GM13977 (cell line): ENCODE measurements around the gene NFXL1.
A peak's percentile ranks its signal among the peaks of the same experiment; 100 is the strongest.

Source experiments
- DNase-seq: peaks from one replicate; pipeline ENCODE4 v3.0.0; 2012; ENCODE audit warnings: low spot score
- in situ Hi-C: fragments of 300-500 bp; cut with MboI; formaldehyde crosslinking; loops from one replicate; pipeline ENCODE4 v1.12.0; 2022; ENCODE audit warnings: low sequenced_read_pairs, low pct_unique_long_range_greater_than_20kb, mixed read lengths, inconsistent platforms; ENCODE audit not compliant: unreplicated experiment
- TF ChIP-seq, protein P1 (sequence below): IDR thresholded peaks from 2 replicates; pipeline ENCODE4 v1.5.1; 2012; ENCODE audit warnings: mild to moderate bottlenecking, control low read depth; ENCODE audit not compliant: insufficient read depth; ENCODE audit errors: extremely low read depth, missing control alignments

Gene NFXL1

DNA sequence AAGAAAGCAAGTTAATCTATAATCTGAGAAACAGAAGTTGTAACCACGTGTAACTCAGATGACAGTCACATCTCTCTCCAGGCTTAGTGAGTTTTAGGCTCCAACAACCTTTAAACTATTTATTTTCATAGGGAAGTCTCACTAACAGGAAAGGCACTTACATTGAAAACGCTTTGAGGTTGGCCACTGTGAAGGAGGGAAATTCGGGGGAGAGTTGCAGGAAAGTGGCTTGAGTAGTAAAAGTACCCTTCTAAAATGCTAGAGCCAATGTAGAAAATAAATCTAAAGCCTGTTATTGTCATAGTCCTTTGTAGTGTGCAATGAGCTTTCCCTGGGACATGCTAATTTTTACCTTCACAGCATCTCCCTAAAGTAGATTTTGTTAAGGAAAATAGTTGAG lies 995 bp upstream of the NFXL1 start:
- no peak for DNase-seq
- TF ChIP-seq, protein P1, sequence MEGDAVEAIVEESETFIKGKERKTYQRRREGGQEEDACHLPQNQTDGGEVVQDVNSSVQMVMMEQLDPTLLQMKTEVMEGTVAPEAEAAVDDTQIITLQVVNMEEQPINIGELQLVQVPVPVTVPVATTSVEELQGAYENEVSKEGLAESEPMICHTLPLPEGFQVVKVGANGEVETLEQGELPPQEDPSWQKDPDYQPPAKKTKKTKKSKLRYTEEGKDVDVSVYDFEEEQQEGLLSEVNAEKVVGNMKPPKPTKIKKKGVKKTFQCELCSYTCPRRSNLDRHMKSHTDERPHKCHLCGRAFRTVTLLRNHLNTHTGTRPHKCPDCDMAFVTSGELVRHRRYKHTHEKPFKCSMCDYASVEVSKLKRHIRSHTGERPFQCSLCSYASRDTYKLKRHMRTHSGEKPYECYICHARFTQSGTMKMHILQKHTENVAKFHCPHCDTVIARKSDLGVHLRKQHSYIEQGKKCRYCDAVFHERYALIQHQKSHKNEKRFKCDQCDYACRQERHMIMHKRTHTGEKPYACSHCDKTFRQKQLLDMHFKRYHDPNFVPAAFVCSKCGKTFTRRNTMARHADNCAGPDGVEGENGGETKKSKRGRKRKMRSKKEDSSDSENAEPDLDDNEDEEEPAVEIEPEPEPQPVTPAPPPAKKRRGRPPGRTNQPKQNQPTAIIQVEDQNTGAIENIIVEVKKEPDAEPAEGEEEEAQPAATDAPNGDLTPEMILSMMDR, result no peak
- in situ Hi-C loops, result no loop called here

DNA sequence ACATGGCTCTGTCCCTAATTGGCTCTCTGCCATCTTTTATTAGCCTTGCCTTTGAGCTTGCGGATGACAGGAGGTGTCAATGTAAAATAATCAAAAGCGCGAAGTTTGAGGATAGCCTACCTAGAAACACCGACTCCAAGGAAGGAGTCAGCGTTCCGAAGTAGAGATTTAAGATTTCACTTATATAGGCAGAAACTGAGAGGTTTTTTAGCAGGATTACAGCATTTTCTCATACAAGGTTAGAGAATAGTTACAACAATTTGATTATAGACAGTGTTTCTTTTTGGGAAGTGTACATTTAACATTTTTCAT lies 499 bp upstream of the NFXL1 start:
- TF ChIP-seq, protein P1, result no peak
- in situ Hi-C loops, result no loop called here
- DNase-seq, result no peak

- DNase-seq, result peak; percentile 22
- in situ Hi-C loops, result no loop called here
- TF ChIP-seq, protein P1, result no peak
These were observed 543 bp downstream of the NFXL1 start for GRCh38 chr4:47913861-47914219.

DNA sequence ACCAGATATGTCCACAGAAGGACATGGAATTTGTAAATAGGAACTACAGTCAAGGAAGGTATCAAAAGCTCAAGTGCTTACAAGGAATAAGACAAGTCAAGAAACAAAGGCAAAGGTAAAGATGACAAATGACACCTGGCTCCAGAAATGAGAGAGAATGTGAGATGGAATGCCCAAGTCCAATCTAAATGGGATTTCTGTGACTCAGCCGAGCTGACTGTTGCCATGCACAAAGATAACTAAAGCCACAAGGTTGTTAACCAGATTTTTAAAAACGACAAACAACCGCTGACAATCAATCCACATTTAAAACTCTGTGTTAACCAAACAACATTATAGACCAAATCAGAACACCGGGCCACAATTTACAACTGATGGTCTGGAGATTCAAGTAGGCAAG lies 1.1 kb downstream of the NFXL1 start:
- in situ Hi-C loops, result no loop called here
- no peak for DNase-seq
- TF ChIP-seq, protein P1, result no peak

DNA sequence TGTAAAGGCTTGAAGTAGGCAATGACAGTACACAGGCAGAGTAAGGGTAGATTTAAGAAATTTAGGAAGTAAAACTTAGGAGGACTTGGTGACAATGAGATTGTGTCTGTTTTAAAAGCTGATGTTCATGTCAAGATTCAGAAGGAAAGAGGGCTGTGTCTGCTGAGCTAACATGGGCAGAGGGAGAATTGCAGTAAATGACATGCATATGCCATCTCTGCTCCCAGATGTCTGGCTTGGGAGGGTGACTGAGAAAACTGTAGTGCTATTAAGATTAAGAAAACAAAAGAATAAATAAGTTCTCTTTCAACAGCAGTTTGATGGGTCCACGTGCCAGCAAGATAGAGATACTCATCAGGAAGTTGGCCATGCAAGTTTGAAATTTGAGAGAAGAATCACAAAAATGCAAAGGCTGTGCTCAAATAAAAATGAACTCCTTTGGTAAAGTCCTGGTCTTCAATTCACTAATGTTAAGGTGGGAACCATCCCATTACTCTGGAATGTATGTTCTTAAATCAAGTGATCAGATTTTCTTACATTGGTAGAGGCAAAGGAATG lies 7.2 kb downstream of the NFXL1 start:
- DNase-seq, result no peak
- in situ Hi-C loops, result no loop called here
- TF ChIP-seq, protein P1, result no peak

DNA sequence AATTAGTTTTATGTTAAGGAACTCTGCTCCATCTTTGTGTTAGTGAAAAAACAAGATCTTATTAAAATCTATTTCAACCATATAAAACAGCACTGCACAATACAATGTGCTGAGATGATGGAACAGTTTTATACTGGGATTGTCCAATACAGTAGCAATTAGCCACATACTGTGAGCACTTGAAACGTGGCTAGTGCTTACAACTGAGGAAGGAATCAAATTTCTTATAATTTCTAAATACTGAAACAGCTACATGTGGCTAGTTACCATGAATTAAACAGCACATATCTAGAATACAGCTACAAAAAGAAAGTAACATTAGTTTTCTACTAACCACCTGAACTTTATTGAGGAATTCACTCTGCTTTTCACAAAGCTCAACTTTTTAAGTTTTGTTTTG lies 14.7 kb downstream of the NFXL1 start:
- TF ChIP-seq, protein P1, result no peak
- in situ Hi-C loops, result no loop called here
- DNase-seq, result no peak

DNA sequence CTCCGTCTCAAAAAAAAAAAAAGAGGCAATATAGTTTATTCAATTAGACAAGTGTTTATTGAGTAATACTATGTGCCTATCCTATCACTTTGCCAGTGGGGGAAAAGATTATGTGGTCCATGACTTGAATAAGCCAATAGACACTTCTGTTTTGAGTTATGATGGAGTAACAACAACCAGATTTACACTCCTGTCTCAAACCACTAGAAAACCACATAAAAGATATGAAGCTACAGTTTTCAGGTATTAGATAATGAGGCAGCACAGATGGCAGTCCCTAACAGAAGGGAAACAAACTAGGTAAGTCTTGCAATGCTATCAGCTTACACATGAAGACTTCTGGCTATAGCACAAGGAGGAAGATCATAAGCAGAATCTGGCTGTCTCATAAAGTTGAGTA lies 22.5 kb downstream of the NFXL1 start:
- TF ChIP-seq, protein P1, result no peak
- in situ Hi-C loops, result no loop called here
- DNase-seq, result no peak
